ENCODE results near the gene PHF1. TPM values are rescaled to one million over a fixed set of nuclear protein-coding genes. Genes with fewer than 3 reads are reported as not detected.

PHF1 gene
- total and polyA plus RNA-seq, 2 of the 13 experiments (the other 11 are each of a cell fraction or from before 2014, with no cell fraction given) = 25.4 to 61.9 TPM

DNA sequence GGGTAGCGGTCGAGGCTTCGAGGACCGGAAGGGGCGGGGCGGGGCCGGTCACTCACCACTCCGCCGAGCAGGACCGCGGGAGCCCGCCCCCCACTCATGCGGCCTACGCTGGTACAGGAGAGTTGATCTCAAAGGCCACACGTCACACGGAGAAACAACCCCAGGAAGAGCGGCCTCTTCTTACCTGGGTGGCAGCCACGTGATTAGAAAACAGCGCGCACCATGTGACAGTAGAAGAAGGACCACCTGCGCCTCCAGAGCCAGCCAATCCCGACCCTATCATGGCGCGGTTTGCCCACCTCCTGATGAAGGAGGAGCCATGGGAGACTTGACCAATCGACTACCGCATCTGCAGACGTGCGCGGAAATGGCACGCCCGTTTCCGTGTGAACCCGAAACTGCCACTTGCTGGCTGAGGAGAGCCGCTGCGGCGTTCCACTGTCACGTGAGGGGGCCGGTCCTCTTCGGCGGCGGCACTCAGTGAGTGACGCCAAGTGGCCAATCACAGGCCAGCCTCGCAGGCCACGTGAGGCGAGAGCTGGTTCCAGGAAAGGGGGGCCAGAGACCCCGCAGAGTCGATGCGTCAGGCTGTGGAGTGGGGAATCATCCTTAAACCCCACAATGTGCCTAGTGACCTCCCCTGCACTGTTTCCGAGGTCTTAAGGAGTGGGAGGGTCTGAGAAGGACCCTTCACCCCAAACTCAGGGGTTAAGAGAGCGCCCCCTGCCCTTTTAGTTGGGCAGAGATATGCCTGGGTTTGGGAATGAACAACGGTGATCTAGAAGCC is 7.3 kb downstream of the PHF1 start, which contains the start of gene CUTA (continued):
- TF ChIP-seq ASH2L (IDR thresholded peaks at IDR 0.05; ENCODE audit: insufficient read length, low read depth, low read length) (peak; percentile 88), ZBTB43 (CRISPR knock-in tag; conservative IDR thresholded peaks at IDR 0.05) (peak; percentile 88), ETV5 (CRISPR knock-in tag; IDR thresholded peaks at IDR 0.05; ENCODE audit: borderline replicate concordance) (peak; percentile 57), ATF7-NPFF (CRISPR knock-in tag; IDR thresholded peaks at IDR 0.05; ENCODE audit: low read depth) (peak; percentile 87), ZNF101 (CRISPR knock-in tag; IDR thresholded peaks at IDR 0.05; ENCODE audit: borderline replicate concordance, low read depth) (peak; percentile 68; the same call in 1 of the 2 replicates), ZC3H4 (CRISPR knock-in tag; IDR thresholded peaks at IDR 0.05; ENCODE audit: borderline replicate concordance) (no peak), CHD2 (IDR thresholded peaks at IDR 0.05; ENCODE audit: low read depth, low read length) (no peak), CBFB (CRISPR knock-in tag; IDR thresholded peaks at IDR 0.05) (peak; percentile 60), GLI4 (CRISPR knock-in tag; IDR thresholded peaks at IDR 0.05; ENCODE audit: borderline replicate concordance) (peak; percentile 88; the same call in 1 of the 2 replicates), ZNF709 (CRISPR knock-in tag; IDR thresholded peaks at IDR 0.05) (peak; percentile 88), ARID2 (CRISPR knock-in tag; IDR thresholded peaks at IDR 0.05; ENCODE audit: borderline replicate concordance) (peak; percentile 54; the same call in 1 of the 2 replicates), SMC3 (IDR thresholded peaks at IDR 0.05; ENCODE audit: low read length) (0 out of 2 replicates have a peak, but pooled peaks have one; percentile 1), DMTF1 (CRISPR knock-in tag; IDR thresholded peaks at IDR 0.05) (peak; percentile 95)
- TF ChIP-seq, protein P1, sequence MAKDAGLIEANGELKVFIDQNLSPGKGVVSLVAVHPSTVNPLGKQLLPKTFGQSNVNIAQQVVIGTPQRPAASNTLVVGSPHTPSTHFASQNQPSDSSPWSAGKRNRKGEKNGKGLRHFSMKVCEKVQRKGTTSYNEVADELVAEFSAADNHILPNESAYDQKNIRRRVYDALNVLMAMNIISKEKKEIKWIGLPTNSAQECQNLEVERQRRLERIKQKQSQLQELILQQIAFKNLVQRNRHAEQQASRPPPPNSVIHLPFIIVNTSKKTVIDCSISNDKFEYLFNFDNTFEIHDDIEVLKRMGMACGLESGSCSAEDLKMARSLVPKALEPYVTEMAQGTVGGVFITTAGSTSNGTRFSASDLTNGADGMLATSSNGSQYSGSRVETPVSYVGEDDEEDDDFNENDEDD (CRISPR knock-in tag; IDR thresholded peaks at IDR 0.05; ENCODE audit: borderline replicate concordance) = peak; percentile 93; the same call in 1 of the 2 replicates
- TF ChIP-seq, protein P2, sequence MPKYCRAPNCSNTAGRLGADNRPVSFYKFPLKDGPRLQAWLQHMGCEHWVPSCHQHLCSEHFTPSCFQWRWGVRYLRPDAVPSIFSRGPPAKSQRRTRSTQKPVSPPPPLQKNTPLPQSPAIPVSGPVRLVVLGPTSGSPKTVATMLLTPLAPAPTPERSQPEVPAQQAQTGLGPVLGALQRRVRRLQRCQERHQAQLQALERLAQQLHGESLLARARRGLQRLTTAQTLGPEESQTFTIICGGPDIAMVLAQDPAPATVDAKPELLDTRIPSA (CRISPR knock-in tag; IDR thresholded peaks at IDR 0.05; ENCODE audit: borderline replicate concordance) = peak; percentile 100
- TF ChIP-seq, protein P3, sequence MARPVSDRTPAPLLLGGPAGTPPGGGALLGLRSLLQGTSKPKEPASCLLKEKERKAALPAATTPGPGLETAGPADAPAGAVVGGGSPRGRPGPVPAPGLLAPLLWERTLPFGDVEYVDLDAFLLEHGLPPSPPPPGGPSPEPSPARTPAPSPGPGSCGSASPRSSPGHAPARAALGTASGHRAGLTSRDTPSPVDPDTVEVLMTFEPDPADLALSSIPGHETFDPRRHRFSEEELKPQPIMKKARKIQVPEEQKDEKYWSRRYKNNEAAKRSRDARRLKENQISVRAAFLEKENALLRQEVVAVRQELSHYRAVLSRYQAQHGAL (CRISPR knock-in tag; IDR thresholded peaks at IDR 0.05; ENCODE audit: not compliant biosample characterization) = peak; percentile 35
